Smooth muscle cell (in vitro differentiated cells): ENCODE results near the gene LST1. TPM values are rescaled to one million over a fixed set of nuclear protein-coding genes. Genes with fewer than 3 reads are reported as not detected.

ENCODE experiments used
- DNase-seq: peaks from one replicate; lab custom pipeline; 2025; ENCODE audit not compliant: unreplicated experiment; lab: John Stamatoyannopoulos, UW
- H2AFZ ChIP-seq: fragments of 200-600 bp; sonication (generic); 2 replicates; pipeline ENCODE4 v1.6.0; 2016; ENCODE audit warnings: antibody characterized with exemption, low read depth, mild to moderate bottlenecking
- H3F3A ChIP-seq: fragments of 200-600 bp; sonication (generic); 2 replicates; pipeline ENCODE4 v1.6.0; 2017; ENCODE audit warnings: antibody characterized with exemption, low read depth
- H3K27ac ChIP-seq: fragments of 200-600 bp; sonication (generic); 2 replicates; pipeline ENCODE4 v1.5.1; 2016; ENCODE audit warnings: low read depth, mild to moderate bottlenecking
- H3K27me3 ChIP-seq: fragments of 200-600 bp; sonication (generic); 2 replicates; pipeline ENCODE4 v1.6.1; 2016; ENCODE audit warnings: low read depth, mild to moderate bottlenecking
- H3K36me3 ChIP-seq: fragments of 200-600 bp; sonication (generic); 2 replicates; pipeline ENCODE4 v1.5.1; 2016; ENCODE audit warnings: low read depth
- H3K4me1 ChIP-seq: fragments of 200-600 bp; sonication (generic); 2 replicates; pipeline ENCODE4 v1.5.1; 2016; ENCODE audit warnings: low read depth
- H3K4me2 ChIP-seq: fragments of 200-600 bp; sonication (generic); 2 replicates; pipeline ENCODE4 v1.6.0; 2016; ENCODE audit warnings: mild to moderate bottlenecking
- H3K4me3 ChIP-seq: fragments of 200-600 bp; sonication (generic); 2 replicates; pipeline ENCODE4 v1.5.1; 2016; ENCODE audit warnings: mild to moderate bottlenecking
- H3K79me2 ChIP-seq: fragments of 200-600 bp; sonication (generic); 2 replicates; pipeline ENCODE4 v1.6.0; 2016; ENCODE audit warnings: low read depth, mild to moderate bottlenecking
- H3K9ac ChIP-seq: fragments of 200-600 bp; sonication (generic); 2 replicates; pipeline ENCODE4 v1.6.0; 2016; ENCODE audit warnings: low read depth
- H3K9me3 ChIP-seq: fragments of 200-600 bp; sonication (generic); replicated peaks from 2 replicates; pipeline ENCODE4 v1.5.1; 2016; ENCODE audit warnings: low read depth
- H4K20me1 ChIP-seq: fragments of 200-600 bp; sonication (generic); 2 replicates; pipeline ENCODE4 v1.6.0; 2016; ENCODE audit warnings: low read depth
- WGBS: methylation state at CpG from one replicate; pipeline ENCODE4 v1.1.7; 2016; ENCODE audit warnings: low lambda C conversion rate; 5-methylcytosine and 5-hydroxymethylcytosine counted together
- polyA plus RNA-seq: library from polyadenylated mRNA; unstranded; fragments of >200 nt; fragmentation: Nextera tagmentation; extraction: Ambion mirVana; gene quantifications from 2 replicates; pipeline ENCODE4 v1.2.1, GENCODE V29; 2016
- total RNA-seq: library from RNA; depleted of rRNA; stranded (reverse); fragments of >200 nt; gene quantifications from 2 replicates; pipeline ENCODE4 v1.2.3, GENCODE V29; 2014
- TF ChIP-seq, protein P1 (sequence below): fragments of 200-600 bp; sonication (generic); IDR thresholded peaks from 2 replicates; pipeline ENCODE4 v1.5.1; 2017; ENCODE audit warnings: borderline replicate concordance, mild to moderate bottlenecking, antibody characterized with exemption; ENCODE audit not compliant: insufficient read depth, poor library complexity, severe bottlenecking

Gene LST1
- total and polyA plus RNA-seq, 2 experiments from 2014 or later = 1.4 TPM; not detected in 1

DNA sequence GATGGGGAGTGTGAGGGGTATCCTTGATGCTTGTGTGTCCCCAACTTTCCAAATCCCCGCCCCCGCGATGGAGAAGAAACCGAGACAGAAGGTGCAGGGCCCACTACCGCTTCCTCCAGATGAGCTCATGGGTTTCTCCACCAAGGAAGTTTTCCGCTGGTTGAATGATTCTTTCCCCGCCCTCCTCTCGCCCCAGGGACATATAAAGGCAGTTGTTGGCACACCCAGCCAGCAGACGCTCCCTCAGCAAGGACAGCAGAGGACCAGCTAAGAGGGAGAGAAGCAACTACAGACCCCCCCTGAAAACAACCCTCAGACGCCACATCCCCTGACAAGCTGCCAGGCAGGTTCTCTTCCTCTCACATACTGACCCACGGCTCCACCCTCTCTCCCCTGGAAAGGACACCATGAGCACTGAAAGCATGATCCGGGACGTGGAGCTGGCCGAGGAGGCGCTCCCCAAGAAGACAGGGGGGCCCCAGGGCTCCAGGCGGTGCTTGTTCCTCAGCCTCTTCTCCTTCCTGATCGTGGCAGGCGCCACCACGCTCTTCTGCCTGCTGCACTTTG, 10.7 kb upstream of the LST1 start, which contains the start of gene TNF:
TSS of gene TNF (plus strand) at position 231 of the 567 bp plus-strand sequence. CDS start at position 408, 177 bp downstream.
- no peaks in the 10 kb centered on the region for H3F3A ChIP-seq
- H3K79me2 ChIP-seq = no peaks in the 10 kb centered on the region
- TF ChIP-seq, protein P1, sequence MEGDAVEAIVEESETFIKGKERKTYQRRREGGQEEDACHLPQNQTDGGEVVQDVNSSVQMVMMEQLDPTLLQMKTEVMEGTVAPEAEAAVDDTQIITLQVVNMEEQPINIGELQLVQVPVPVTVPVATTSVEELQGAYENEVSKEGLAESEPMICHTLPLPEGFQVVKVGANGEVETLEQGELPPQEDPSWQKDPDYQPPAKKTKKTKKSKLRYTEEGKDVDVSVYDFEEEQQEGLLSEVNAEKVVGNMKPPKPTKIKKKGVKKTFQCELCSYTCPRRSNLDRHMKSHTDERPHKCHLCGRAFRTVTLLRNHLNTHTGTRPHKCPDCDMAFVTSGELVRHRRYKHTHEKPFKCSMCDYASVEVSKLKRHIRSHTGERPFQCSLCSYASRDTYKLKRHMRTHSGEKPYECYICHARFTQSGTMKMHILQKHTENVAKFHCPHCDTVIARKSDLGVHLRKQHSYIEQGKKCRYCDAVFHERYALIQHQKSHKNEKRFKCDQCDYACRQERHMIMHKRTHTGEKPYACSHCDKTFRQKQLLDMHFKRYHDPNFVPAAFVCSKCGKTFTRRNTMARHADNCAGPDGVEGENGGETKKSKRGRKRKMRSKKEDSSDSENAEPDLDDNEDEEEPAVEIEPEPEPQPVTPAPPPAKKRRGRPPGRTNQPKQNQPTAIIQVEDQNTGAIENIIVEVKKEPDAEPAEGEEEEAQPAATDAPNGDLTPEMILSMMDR = no peak
- H3K4me1 ChIP-seq = no peaks in the 10 kb centered on the region
- H2AFZ ChIP-seq = no peak within 1 kb of the TSS
- no peaks in the 10 kb centered on the region for H3K27me3 ChIP-seq
- no peak within 1 kb of the TSS for H3K27ac ChIP-seq
- H4K20me1 ChIP-seq = no peaks in the 10 kb centered on the region
- H3K4me2 ChIP-seq = no peak within 1 kb of the TSS
- no peak within 1 kb of the TSS for H3K9ac ChIP-seq
- no peak within 1 kb of the TSS for H3K4me3 ChIP-seq
- no peaks in the 10 kb centered on the region for H3K9me3 ChIP-seq
- WGBS = 85% methylated on average over 19 of the region's 19 CpGs
- no peaks in the 10 kb centered on the region for H3K36me3 ChIP-seq
- no peak for DNase-seq

DNA sequence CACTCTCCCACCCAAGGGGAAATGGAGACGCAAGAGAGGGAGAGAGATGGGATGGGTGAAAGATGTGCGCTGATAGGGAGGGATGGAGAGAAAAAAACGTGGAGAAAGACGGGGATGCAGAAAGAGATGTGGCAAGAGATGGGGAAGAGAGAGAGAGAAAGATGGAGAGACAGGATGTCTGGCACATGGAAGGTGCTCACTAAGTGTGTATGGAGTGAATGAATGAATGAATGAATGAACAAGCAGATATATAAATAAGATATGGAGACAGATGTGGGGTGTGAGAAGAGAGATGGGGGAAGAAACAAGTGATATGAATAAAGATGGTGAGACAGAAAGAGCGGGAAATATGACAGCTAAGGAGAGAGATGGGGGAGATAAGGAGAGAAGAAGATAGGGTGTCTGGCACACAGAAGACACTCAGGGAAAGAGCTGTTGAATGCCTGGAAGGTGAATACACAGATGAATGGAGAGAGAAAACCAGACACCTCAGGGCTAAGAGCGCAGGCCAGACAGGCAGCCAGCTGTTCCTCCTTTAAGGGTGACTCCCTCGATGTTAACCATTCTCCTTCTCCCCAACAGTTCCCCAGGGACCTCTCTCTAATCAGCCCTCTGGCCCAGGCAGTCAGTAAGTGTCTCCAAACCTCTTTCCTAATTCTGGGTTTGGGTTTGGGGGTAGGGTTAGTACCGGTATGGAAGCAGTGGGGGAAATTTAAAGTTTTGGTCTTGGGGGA, 10.0 kb upstream of the LST1 start:
- Histone ChIP-seq H3K4me3 (no peak overlapping the region), H3K4me1 (no peaks in the 10 kb centered on the region), H2AFZ (no peak overlapping the region), H3K27ac (no peak overlapping the region), H3K27me3 (no peaks in the 10 kb centered on the region), H3K36me3 (no peaks in the 10 kb centered on the region), H4K20me1 (no peaks in the 10 kb centered on the region), H3K9me3 (no peaks in the 10 kb centered on the region), H3K4me2 (no peak overlapping the region), H3K9ac (no peak overlapping the region), H3F3A (no peaks in the 10 kb centered on the region), H3K79me2 (no peaks in the 10 kb centered on the region)
- WGBS = 75% methylated on average over 8 of the region's 8 CpGs
- no peak for DNase-seq
- TF ChIP-seq, protein P1 = no peak

DNA sequence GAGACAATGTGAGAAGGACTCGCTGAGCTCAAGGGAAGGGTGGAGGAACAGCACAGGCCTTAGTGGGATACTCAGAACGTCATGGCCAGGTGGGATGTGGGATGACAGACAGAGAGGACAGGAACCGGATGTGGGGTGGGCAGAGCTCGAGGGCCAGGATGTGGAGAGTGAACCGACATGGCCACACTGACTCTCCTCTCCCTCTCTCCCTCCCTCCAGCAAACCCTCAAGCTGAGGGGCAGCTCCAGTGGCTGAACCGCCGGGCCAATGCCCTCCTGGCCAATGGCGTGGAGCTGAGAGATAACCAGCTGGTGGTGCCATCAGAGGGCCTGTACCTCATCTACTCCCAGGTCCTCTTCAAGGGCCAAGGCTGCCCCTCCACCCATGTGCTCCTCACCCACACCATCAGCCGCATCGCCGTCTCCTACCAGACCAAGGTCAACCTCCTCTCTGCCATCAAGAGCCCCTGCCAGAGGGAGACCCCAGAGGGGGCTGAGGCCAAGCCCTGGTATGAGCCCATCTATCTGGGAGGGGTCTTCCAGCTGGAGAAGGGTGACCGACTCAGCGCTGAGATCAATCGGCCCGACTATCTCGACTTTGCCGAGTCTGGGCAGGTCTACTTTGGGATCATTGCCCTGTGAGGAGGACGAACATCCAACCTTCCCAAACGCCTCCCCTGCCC, 9.0 kb upstream of the LST1 start:
- Histone ChIP-seq H3K79me2 (no peaks in the 10 kb centered on the region), H3K27me3 (no peaks in the 10 kb centered on the region), H3K4me1 (no peaks in the 10 kb centered on the region), H3K4me2 (no peak overlapping the region), H3F3A (no peaks in the 10 kb centered on the region), H3K4me3 (no peak overlapping the region), H3K27ac (no peak overlapping the region), H3K9me3 (no peaks in the 10 kb centered on the region), H3K36me3 (no peaks in the 10 kb centered on the region), H3K9ac (no peak overlapping the region), H2AFZ (no peak overlapping the region), H4K20me1 (no peaks in the 10 kb centered on the region)
- TF ChIP-seq, protein P1 = no peak
- WGBS = 96% methylated on average over 19 of the region's 19 CpGs
- no peak for DNase-seq
